Stimulated activated naive CD8-positive, alpha-beta T cell treated with anti-CD3 and anti-CD28 coated beads, Interleukin-15, Interleukin-2, amounts not matched to agents 100 U/mL and 50 U/mL, for 24 hours (primary cell): Measurements from ENCODE around the gene CCNI.
"Not testable (repeated sequence)": the region's sequence is repeated elsewhere in the genome, so short reads cannot be mapped to it uniquely, and the experiment has no call there.

Experiments used
- ATAC-seq: fragments of 150-1000 bp; cut with Tn5 transposase; one replicate; pipeline ENCODE4 v1.10.0; 2021
- DNase-seq: peaks from one replicate; pipeline ENCODE4 v3.0.0; 2021

The CCNI gene

GRCh38 chr4:77080806-77081205 is 5.0 kb upstream of the CCNI start:
- not testable (repeated sequence) for DNase-seq, ATAC-seq

GRCh38 chr4:77079281-77079680 is 3.5 kb upstream of the CCNI start:
- no peak for ATAC-seq
- DNase-seq: no peak

- peak; percentile 19 for DNase-seq
- ATAC-seq: no peak
Measured at GRCh38 chr4:77078401-77078800, 2.6 kb upstream of the CCNI start.

GRCh38 chr4:77076889-77077635 is 1.3 kb upstream of the CCNI start:
- DNase-seq: peak; percentile 25
- ATAC-seq: no peak

- DNase-seq (peak; percentile 79), ATAC-seq (peak; percentile 65)
Measured at GRCh38 chr4:77074981-77075855, 571 bp downstream of the CCNI start.

- no peak for ATAC-seq
- no peak for DNase-seq
Measured at GRCh38 chr4:77074381-77074831, 1.4 kb downstream of the CCNI start.

GRCh38 chr4:77073981-77074380 is 1.8 kb downstream of the CCNI start:
- DNase-seq (no peak), ATAC-seq (no peak)

- DNase-seq (no peak), ATAC-seq (no peak)
Measured at GRCh38 chr4:77073106-77073809, 2.5 kb downstream of the CCNI start.

GRCh38 chr4:77072195-77072753 is 3.5 kb downstream of the CCNI start:
- DNase-seq: peak; percentile 19
- ATAC-seq: no peak

- DNase-seq: not testable (repeated sequence)
- ATAC-seq: peak; percentile 57
Measured at GRCh38 chr4:77069514-77069913, 6.3 kb downstream of the CCNI start.

GRCh38 chr4:77065382-77065781 is 10.4 kb downstream of the CCNI start:
- ATAC-seq: no peak
- no peak for DNase-seq

GRCh38 chr4:77062856-77063255 is 12.9 kb downstream of the CCNI start:
- DNase-seq (no peak), ATAC-seq (no peak)

- peak; percentile 40 for ATAC-seq
- peak; percentile 77 for DNase-seq
Measured at GRCh38 chr4:77052352-77052751, 23.4 kb downstream of the CCNI start.

GRCh38 chr4:77050962-77051361 is 24.8 kb downstream of the CCNI start:
- no peak for DNase-seq
- ATAC-seq: no peak

GRCh38 chr4:77047037-77047436 is 28.8 kb downstream of the CCNI start:
- DNase-seq: no peak
- ATAC-seq: no peak

GRCh38 chr4:77045490-77045889 is 30.3 kb downstream of the CCNI start:
- ATAC-seq (no peak), DNase-seq (no peak)

GRCh38 chr4:77044461-77045150 is 31.2 kb downstream of the CCNI start:
- ATAC-seq (peak; percentile 36), DNase-seq (no peak)

GRCh38 chr4:77043507-77044136 is 32.2 kb downstream of the CCNI start:
- ATAC-seq: no peak
- no peak for DNase-seq

- no peak for ATAC-seq
- no peak for DNase-seq
Measured at GRCh38 chr4:77040854-77041725, 34.7 kb downstream of the CCNI start.

GRCh38 chr4:77040270-77040669 is 35.5 kb downstream of the CCNI start:
- ATAC-seq: no peak
- DNase-seq: no peak
